Measurements from ENCODE around the gene BRD4. TPM values are rescaled to one million over a fixed set of nuclear protein-coding genes. Genes with fewer than 3 reads are reported as not detected.
A peak's percentile ranks its signal among the peaks of the same experiment; 100 is the strongest.

BRD4 gene
- total RNA-seq, 1 donor from 2014 or later = 14.7 TPM

DNA sequence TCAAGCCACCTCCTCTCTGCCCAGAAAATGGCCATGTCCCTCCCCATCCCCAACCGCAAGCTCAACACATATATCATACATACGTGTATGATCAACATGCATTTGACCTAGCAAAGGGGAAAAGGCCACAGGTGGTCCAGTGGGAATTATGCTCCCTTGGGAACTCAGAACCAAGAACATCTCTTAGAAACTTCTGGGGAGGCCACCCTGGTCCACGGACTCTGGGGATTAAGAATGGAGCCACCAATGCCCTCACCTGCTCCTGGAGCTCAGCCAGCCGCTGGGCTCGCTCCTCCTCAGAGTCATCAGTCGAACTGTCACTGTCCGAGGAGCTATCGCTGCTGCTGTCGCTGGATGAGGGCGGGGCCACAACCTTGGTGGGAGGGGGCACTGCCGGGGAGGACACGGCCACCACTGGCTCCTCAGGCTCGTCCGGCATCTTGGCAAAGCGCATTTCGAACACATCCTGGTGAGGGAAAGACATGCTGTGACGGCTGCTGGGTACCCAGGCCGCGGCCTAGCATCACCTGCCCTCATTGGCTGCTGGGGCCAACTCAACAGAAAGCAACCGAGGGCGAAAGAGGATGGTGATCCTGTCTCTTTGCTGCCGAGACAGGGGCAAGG, 75.5 kb downstream of the BRD4 start:
- no peak for DNase-seq (ENCODE audit: low read depth)
- no peak overlapping the region for H3K4me3 ChIP-seq (ENCODE audit: low read depth, low read length)
- TF ChIP-seq, protein P1, sequence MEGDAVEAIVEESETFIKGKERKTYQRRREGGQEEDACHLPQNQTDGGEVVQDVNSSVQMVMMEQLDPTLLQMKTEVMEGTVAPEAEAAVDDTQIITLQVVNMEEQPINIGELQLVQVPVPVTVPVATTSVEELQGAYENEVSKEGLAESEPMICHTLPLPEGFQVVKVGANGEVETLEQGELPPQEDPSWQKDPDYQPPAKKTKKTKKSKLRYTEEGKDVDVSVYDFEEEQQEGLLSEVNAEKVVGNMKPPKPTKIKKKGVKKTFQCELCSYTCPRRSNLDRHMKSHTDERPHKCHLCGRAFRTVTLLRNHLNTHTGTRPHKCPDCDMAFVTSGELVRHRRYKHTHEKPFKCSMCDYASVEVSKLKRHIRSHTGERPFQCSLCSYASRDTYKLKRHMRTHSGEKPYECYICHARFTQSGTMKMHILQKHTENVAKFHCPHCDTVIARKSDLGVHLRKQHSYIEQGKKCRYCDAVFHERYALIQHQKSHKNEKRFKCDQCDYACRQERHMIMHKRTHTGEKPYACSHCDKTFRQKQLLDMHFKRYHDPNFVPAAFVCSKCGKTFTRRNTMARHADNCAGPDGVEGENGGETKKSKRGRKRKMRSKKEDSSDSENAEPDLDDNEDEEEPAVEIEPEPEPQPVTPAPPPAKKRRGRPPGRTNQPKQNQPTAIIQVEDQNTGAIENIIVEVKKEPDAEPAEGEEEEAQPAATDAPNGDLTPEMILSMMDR (conservative IDR thresholded peaks at IDR 0.05; ENCODE audit: low read depth, low read length) = no peak

DNA sequence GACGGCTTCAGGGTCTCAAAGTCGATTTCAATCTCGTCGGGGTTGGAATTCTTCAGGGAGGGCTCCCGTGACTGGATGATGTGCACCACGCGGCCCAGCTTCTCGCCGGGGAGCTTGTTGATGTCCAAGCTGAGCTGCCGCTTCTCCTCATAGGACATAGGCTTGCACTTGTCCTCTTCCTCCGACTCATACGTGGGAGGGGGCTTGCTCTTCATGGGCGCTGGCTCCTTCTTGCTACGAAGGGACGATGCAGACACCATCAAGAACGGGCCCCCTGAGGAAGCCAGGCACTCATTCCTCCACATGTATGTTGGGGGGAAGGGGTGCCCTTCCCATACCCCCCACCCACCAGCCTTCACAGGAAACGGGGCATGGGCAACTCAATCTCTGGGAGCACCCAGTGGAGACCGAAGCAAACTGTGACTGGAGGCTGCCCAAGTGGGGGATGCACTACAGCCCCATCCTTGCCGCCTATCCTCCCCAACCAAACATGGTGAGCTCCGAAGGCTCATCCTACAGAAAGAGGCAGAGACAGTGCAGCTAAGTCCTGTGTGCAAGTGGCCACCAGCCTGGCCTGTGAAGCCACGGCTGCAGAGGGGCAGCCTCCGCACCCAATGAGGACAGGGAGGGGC, 76.9 kb downstream of the BRD4 start:
- no peak for DNase-seq (ENCODE audit: low read depth)
- TF ChIP-seq, protein P1 (conservative IDR thresholded peaks at IDR 0.05; ENCODE audit: low read depth, low read length) = no peak
- H3K4me3 ChIP-seq (ENCODE audit: low read depth, low read length) = no peak overlapping the region

DNA sequence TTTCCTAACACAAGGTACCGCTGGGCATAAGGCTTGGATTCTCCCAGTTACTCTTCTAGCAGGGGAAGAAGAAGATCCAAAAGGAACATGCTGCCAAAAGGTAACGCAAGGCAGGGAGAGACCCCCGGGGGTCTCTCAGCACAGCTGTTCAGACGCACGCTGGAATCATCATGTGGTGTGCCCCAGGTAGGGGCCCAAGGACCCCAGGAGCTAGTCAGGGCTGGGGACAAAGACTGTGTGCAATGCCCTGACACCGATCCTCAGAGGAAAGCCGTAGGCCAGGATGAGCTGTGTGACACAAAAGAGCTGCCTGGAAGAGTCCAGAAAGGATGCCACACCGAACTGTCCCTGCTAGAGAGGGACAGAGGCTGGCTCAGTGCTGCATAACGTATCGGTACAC, 77.8 kb downstream of the BRD4 start:
- H3K4me3 ChIP-seq (ENCODE audit: low read depth, low read length) = no peak overlapping the region
- no peak for DNase-seq (ENCODE audit: low read depth)
- TF ChIP-seq, protein P1 (conservative IDR thresholded peaks at IDR 0.05; ENCODE audit: low read depth, low read length) = no peak

DNA sequence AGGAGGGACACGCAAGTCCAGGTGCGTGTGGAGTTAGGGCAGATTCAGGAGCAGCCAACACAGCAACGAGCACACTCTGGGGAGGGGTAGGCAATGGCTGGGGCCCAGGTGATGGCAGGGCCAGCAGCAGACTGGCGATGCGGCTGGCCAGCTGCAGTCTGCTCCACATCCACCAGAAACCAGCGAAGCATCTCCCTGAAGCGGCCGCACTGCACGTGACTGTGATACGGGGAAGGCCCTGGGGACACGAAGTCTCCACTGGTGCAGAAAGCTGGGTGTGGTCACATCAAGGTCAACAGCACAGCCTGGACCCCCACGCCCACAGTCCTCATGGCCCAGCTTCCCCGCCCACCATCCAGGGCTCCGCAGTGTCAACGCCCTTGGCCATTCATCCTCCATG, 78.8 kb downstream of the BRD4 start:
- no peak overlapping the region for H3K4me3 ChIP-seq (ENCODE audit: low read depth, low read length)

DNA sequence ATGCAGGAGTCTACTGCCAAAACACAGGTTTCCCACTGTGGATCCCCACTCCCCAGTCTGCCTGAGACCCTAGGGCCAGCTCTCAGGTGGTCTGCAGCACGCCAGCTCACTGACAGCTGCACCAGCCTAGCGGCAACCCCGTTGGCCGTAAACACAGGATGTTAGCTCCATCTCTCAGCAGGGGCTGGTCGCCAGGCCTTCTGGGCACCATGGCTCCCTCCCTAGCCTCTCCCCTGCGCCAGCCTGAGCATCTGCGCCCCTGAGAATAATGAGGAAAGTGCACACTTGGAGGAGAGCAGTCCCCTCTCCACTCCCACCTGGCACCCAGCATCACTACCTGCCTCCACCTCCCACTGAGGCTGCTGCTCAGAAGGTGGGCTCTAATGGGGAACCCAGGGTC, 79.3 kb downstream of the BRD4 start:
- H3K4me3 ChIP-seq (ENCODE audit: low read depth, low read length) = no peak overlapping the region
- TF ChIP-seq, protein P1 (conservative IDR thresholded peaks at IDR 0.05; ENCODE audit: low read depth, low read length) = no peak
- DNase-seq (ENCODE audit: low read depth) = no peak

More for the DNA sequence above, 78.8 kb downstream of the BRD4 start:
- TF ChIP-seq, protein P1 (conservative IDR thresholded peaks at IDR 0.05; ENCODE audit: low read depth, low read length) = no peak
- DNase-seq (ENCODE audit: low read depth) = no peak

DNA sequence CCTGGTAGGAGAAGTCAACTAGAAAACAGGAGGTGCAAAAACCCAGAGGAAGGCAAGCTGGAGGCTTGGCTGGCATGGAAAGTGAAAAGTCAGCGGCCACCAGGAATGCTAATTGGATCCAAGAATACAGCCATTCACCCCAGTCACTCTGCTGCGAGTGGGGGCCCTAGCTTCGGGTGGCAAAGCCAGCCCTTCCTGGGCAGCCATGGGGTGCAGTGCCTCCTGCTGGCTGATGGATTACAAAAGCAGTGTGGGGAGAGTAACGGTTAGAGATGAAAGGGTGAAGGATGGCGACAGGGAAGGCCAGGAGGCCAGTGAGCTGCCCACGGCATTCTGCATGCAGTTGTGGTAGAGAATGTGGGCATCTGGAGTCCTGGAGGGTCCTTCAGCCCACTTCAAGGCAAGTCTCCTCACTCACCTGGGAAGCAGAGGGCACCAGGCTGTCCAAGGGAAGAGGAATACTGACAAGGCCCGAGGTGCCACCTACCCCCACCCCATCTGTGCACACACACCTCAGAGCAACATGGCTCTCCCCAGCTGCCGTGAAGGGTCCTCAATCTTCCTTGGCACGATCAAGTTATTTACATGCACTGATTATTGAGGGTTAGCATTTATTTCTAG, 79.8 kb downstream of the BRD4 start:
- DNase-seq (ENCODE audit: low read depth) = no peak
- TF ChIP-seq, protein P1 (conservative IDR thresholded peaks at IDR 0.05; ENCODE audit: low read depth, low read length) = peak; percentile 56
- H3K4me3 ChIP-seq (ENCODE audit: low read depth, low read length) = no peak overlapping the region
